Smooth muscle cell (in vitro differentiated cells): ENCODE results near the gene KIF1A. TPM values are rescaled to one million over a fixed set of nuclear protein-coding genes. Genes with fewer than 3 reads are reported as not detected.
"Not testable (repeated sequence)": the region's sequence is repeated elsewhere in the genome, so short reads cannot be mapped to it uniquely, and the experiment has no call there.

Experiments
- DNase-seq: peaks from one replicate; lab custom pipeline; 2025; ENCODE audit not compliant: unreplicated experiment; lab: John Stamatoyannopoulos, UW
- H2AFZ ChIP-seq: fragments of 200-600 bp; sonication (generic); 2 replicates; pipeline ENCODE4 v1.6.0; 2016; ENCODE audit warnings: antibody characterized with exemption, low read depth, mild to moderate bottlenecking
- H3F3A ChIP-seq: fragments of 200-600 bp; sonication (generic); 2 replicates; pipeline ENCODE4 v1.6.0; 2017; ENCODE audit warnings: antibody characterized with exemption, low read depth
- H3K27ac ChIP-seq: fragments of 200-600 bp; sonication (generic); 2 replicates; pipeline ENCODE4 v1.5.1; 2016; ENCODE audit warnings: low read depth, mild to moderate bottlenecking
- H3K27me3 ChIP-seq: fragments of 200-600 bp; sonication (generic); 2 replicates; pipeline ENCODE4 v1.6.1; 2016; ENCODE audit warnings: low read depth, mild to moderate bottlenecking
- H3K36me3 ChIP-seq: fragments of 200-600 bp; sonication (generic); 2 replicates; pipeline ENCODE4 v1.5.1; 2016; ENCODE audit warnings: low read depth
- H3K4me1 ChIP-seq: fragments of 200-600 bp; sonication (generic); 2 replicates; pipeline ENCODE4 v1.5.1; 2016; ENCODE audit warnings: low read depth
- H3K4me2 ChIP-seq: fragments of 200-600 bp; sonication (generic); 2 replicates; pipeline ENCODE4 v1.6.0; 2016; ENCODE audit warnings: mild to moderate bottlenecking
- H3K4me3 ChIP-seq: fragments of 200-600 bp; sonication (generic); 2 replicates; pipeline ENCODE4 v1.5.1; 2016; ENCODE audit warnings: mild to moderate bottlenecking
- H3K79me2 ChIP-seq: fragments of 200-600 bp; sonication (generic); 2 replicates; pipeline ENCODE4 v1.6.0; 2016; ENCODE audit warnings: low read depth, mild to moderate bottlenecking
- H3K9ac ChIP-seq: fragments of 200-600 bp; sonication (generic); 2 replicates; pipeline ENCODE4 v1.6.0; 2016; ENCODE audit warnings: low read depth
- H3K9me3 ChIP-seq: fragments of 200-600 bp; sonication (generic); replicated peaks from 2 replicates; pipeline ENCODE4 v1.5.1; 2016; ENCODE audit warnings: low read depth
- H4K20me1 ChIP-seq: fragments of 200-600 bp; sonication (generic); 2 replicates; pipeline ENCODE4 v1.6.0; 2016; ENCODE audit warnings: low read depth
- CTCF ChIP-seq: fragments of 200-600 bp; sonication (generic); IDR thresholded peaks from 2 replicates; pipeline ENCODE4 v1.5.1; 2017; ENCODE audit warnings: borderline replicate concordance, mild to moderate bottlenecking, antibody characterized with exemption; ENCODE audit not compliant: insufficient read depth, poor library complexity, severe bottlenecking
- WGBS: methylation state at CpG from one replicate; pipeline ENCODE4 v1.1.7; 2016; ENCODE audit warnings: low lambda C conversion rate; 5-methylcytosine and 5-hydroxymethylcytosine counted together
- polyA plus RNA-seq: library from polyadenylated mRNA; unstranded; fragments of >200 nt; fragmentation: Nextera tagmentation; extraction: Ambion mirVana; gene quantifications from 2 replicates; pipeline ENCODE4 v1.2.1, GENCODE V29; 2016
- total RNA-seq: library from RNA; depleted of rRNA; stranded (reverse); fragments of >200 nt; gene quantifications from 2 replicates; pipeline ENCODE4 v1.2.3, GENCODE V29; 2014

KIF1A gene
- total and polyA plus RNA-seq, 2 experiments from 2014 or later: 4.6 to 8.4 TPM

- WGBS: 95% methylated on average over 23 of the region's 30 CpGs
- no peaks in the 10 kb centered on the region for H3F3A ChIP-seq
- H3K27ac ChIP-seq: no peak overlapping the region
- H4K20me1 ChIP-seq: no peaks in the 10 kb centered on the region
- H3K9me3 ChIP-seq: no peaks in the 10 kb centered on the region
- peaks cover 8% of the 10 kb centered on the region for H3K27me3 ChIP-seq
- H3K9ac ChIP-seq: no peak overlapping the region
- H3K4me2 ChIP-seq: no peak overlapping the region
- no peaks in the 10 kb centered on the region for H3K4me1 ChIP-seq
- no peaks in the 10 kb centered on the region for H3K36me3 ChIP-seq
- TF ChIP-seq CTCF: no peak
- no peaks in the 10 kb centered on the region for H3K79me2 ChIP-seq
- no peak overlapping the region for H3K4me3 ChIP-seq
- no peak for DNase-seq
- no peak overlapping the region for H2AFZ ChIP-seq
These were observed 118.0 kb downstream of the KIF1A start for GRCh38 chr2:240701736-240702639.

- H2AFZ ChIP-seq: no peak overlapping the region
- 94% methylated on average over 36 of the region's 67 CpGs for WGBS
- H3F3A ChIP-seq: no peaks in the 10 kb centered on the region
- no peaks in the 10 kb centered on the region for H3K36me3 ChIP-seq
- peaks cover 8% of the 10 kb centered on the region for H3K27me3 ChIP-seq
- H3K4me3 ChIP-seq: no peak overlapping the region
- H3K9ac ChIP-seq: no peak overlapping the region
- no peak for DNase-seq
- H3K79me2 ChIP-seq: no peaks in the 10 kb centered on the region
- TF ChIP-seq CTCF: no peak
- no peak overlapping the region for H3K4me2 ChIP-seq
- H4K20me1 ChIP-seq: no peaks in the 10 kb centered on the region
- H3K27ac ChIP-seq: no peak overlapping the region
- no peaks in the 10 kb centered on the region for H3K4me1 ChIP-seq
- H3K9me3 ChIP-seq: no peaks in the 10 kb centered on the region
These were observed 118.8 kb downstream of the KIF1A start for GRCh38 chr2:240701091-240701735.

GRCh38 chr2:240700616-240701015, 119.4 kb downstream of the KIF1A start:
- H3K36me3 ChIP-seq, H3K27me3 ChIP-seq, DNase-seq, H3K4me2 ChIP-seq, H3K4me1 ChIP-seq, H4K20me1 ChIP-seq, H3K4me3 ChIP-seq, H3K9ac ChIP-seq, H2AFZ ChIP-seq, H3F3A ChIP-seq, H3K9me3 ChIP-seq, H3K79me2 ChIP-seq, H3K27ac ChIP-seq: not testable (repeated sequence)
- 82% methylated on average over 18 of the region's 21 CpGs for WGBS

GRCh38 chr2:240699835-240700234, 120.2 kb downstream of the KIF1A start:
- H3K27me3 ChIP-seq, H4K20me1 ChIP-seq, H2AFZ ChIP-seq, DNase-seq, H3K4me1 ChIP-seq, H3K9me3 ChIP-seq, H3K9ac ChIP-seq, H3K79me2 ChIP-seq, H3K27ac ChIP-seq, H3K36me3 ChIP-seq, H3F3A ChIP-seq, H3K4me2 ChIP-seq, H3K4me3 ChIP-seq: not testable (repeated sequence)
- WGBS: 66% methylated on average over 8 of the region's 8 CpGs

- not testable (repeated sequence) for H2AFZ ChIP-seq, H3K27me3 ChIP-seq, DNase-seq, H3K9ac ChIP-seq, H3K4me3 ChIP-seq, H3K36me3 ChIP-seq, H3K79me2 ChIP-seq, H3K27ac ChIP-seq, H3F3A ChIP-seq, H3K4me2 ChIP-seq, H3K4me1 ChIP-seq, H3K9me3 ChIP-seq, H4K20me1 ChIP-seq
- 82% methylated on average over 10 of the region's 33 CpGs for WGBS
These were observed 121.0 kb downstream of the KIF1A start for GRCh38 chr2:240698852-240699561.

- not testable (repeated sequence) for H3K9ac ChIP-seq, H3K4me1 ChIP-seq, H3K9me3 ChIP-seq, H3K4me2 ChIP-seq, DNase-seq, H3F3A ChIP-seq, H3K27ac ChIP-seq, H3K4me3 ChIP-seq, H2AFZ ChIP-seq, H4K20me1 ChIP-seq, H3K27me3 ChIP-seq, H3K79me2 ChIP-seq, H3K36me3 ChIP-seq
- WGBS: 89% methylated on average over 4 of the region's 13 CpGs
These were observed 123.5 kb downstream of the KIF1A start for GRCh38 chr2:240696469-240696868.
